SK-N-SH treated with all-trans-retinoic acid at 6 μM for 48 hours (cell line): Measurements from ENCODE around the gene PSPH.
"Not testable (repeated sequence)": the region's sequence is repeated elsewhere in the genome, so short reads cannot be mapped to it uniquely, and the experiment has no call there.

Source experiments
- ATAC-seq: fragments of 200-7000 bp; cut with Tn5 transposase; 3 replicates; pipeline ENCODE4 v1.9.1; 2020; ENCODE audit warnings: mild to moderate bottlenecking, moderate library complexity
- BACH2 ChIP-seq: fragments of 250-450 bp; sonication (Bioruptor Pico); IDR thresholded peaks from 2 replicates; pipeline ENCODE4 v1.9.0; 2021; ENCODE audit warnings: mild to moderate bottlenecking, borderline replicate concordance
- ESRRG ChIP-seq: fragments of 250-450 bp; sonication (Bioruptor Pico); IDR thresholded peaks from 2 replicates; pipeline ENCODE4 v1.6.1; 2021; ENCODE audit warnings: mild to moderate bottlenecking
- GLIS3 ChIP-seq: fragments of 250-450 bp; sonication (Bioruptor Pico); IDR thresholded peaks from 2 replicates; pipeline ENCODE4 v1.5.0; 2020; ENCODE audit warnings: mild to moderate bottlenecking, moderate library complexity
- ISL1 ChIP-seq: fragments of 250-450 bp; sonication (Bioruptor Pico); IDR thresholded peaks from 2 replicates; pipeline ENCODE4 v2.1.2; 2022; ENCODE audit warnings: mild to moderate bottlenecking, moderate library complexity
- OSR1 ChIP-seq: fragments of 250-450 bp; sonication (Bioruptor Pico); IDR thresholded peaks from 2 replicates; pipeline ENCODE4 v1.8.0; 2022; ENCODE audit warnings: moderate library complexity, mild to moderate bottlenecking, inconsistent platforms
- PATZ1 ChIP-seq: fragments of 250-450 bp; sonication (Bioruptor Pico); IDR thresholded peaks from 2 replicates; pipeline ENCODE4 v1.8.0; 2020; ENCODE audit warnings: mild to moderate bottlenecking, moderate library complexity, borderline replicate concordance
- POU6F1 ChIP-seq: fragments of 250-450 bp; sonication (Bioruptor Pico); IDR thresholded peaks from 2 replicates; pipeline ENCODE4 v1.8.0; 2021; ENCODE audit warnings: low read depth, mild to moderate bottlenecking, moderate library complexity, borderline replicate concordance
- RARB ChIP-seq: fragments of 250-450 bp; sonication (Bioruptor Pico); IDR thresholded peaks from 2 replicates; pipeline ENCODE4 v1.8.0; 2021; ENCODE audit warnings: mild to moderate bottlenecking, moderate library complexity
- SNAI2 ChIP-seq: fragments of 250-450 bp; sonication (Bioruptor Pico); IDR thresholded peaks from 2 replicates; pipeline ENCODE4 v1.5.0; 2020; ENCODE audit warnings: mild to moderate bottlenecking, moderate library complexity
- TCF4 ChIP-seq: fragments of 250-450 bp; sonication (Bioruptor Pico); IDR thresholded peaks from 2 replicates; pipeline ENCODE4 v1.8.0; 2021; ENCODE audit warnings: mild to moderate bottlenecking, moderate library complexity, borderline replicate concordance
- TOX ChIP-seq: fragments of 250-450 bp; sonication (Bioruptor Pico); IDR thresholded peaks from 2 replicates; pipeline ENCODE4 v1.8.0; 2021; ENCODE audit warnings: mild to moderate bottlenecking, moderate library complexity, borderline replicate concordance
- ZC3H10 ChIP-seq: fragments of 250-450 bp; sonication (Bioruptor Pico); IDR thresholded peaks from 2 replicates; pipeline ENCODE4 v1.5.1; 2021; ENCODE audit warnings: mild to moderate bottlenecking, moderate library complexity
- ZFP30 ChIP-seq: fragments of 450-650 bp; formaldehyde crosslinking; IDR thresholded peaks from 2 replicates; pipeline ENCODE4 v1.5.0; 2022; ENCODE audit warnings: mild to moderate bottlenecking, moderate library complexity
- ZNF565 ChIP-seq: fragments of 450-650 bp; formaldehyde crosslinking; conservative IDR thresholded peaks from 2 replicates; pipeline ENCODE4 v1.5.0; 2020; ENCODE audit warnings: low read depth, mild to moderate bottlenecking, moderate library complexity
- ZNF70 ChIP-seq: fragments of 450-650 bp; formaldehyde crosslinking; IDR thresholded peaks from 2 replicates; pipeline ENCODE4 v1.5.0; 2020; ENCODE audit warnings: mild to moderate bottlenecking, moderate library complexity
- TF ChIP-seq, protein P1 (sequence below): fragments of 250-450 bp; sonication (Bioruptor Pico); IDR thresholded peaks from 2 replicates; pipeline ENCODE4 v1.5.0; 2020; ENCODE audit warnings: mild to moderate bottlenecking, moderate library complexity
- TF ChIP-seq, protein P2 (sequence below): fragments of 250-450 bp; sonication (Bioruptor Pico); IDR thresholded peaks from 2 replicates; pipeline ENCODE4 v1.5.1; 2020; ENCODE audit warnings: low read depth, mild to moderate bottlenecking, moderate library complexity

Gene PSPH

DNA sequence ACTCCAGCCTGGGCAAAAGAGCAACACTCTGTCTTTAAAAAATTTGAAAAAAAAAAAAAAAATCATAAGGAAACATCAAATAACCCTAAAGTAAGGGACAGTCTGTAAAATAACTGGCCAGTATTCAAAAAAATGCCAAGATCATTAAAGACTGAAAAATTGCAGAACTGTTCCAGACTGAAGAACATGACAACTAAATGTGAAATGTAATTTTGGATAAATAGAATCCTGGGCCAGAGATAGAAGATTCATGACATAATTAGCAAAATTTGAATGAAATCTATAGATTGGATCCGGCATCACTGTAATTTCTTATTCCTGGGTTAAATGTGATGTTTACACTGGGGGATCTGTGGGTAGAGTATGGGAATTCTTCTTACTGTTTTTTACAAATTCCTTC is 3.0 kb downstream of the PSPH start:
- ATAC-seq, result no peak; the same call in 2 of the 3 replicates
- peak; percentile 81 for TF ChIP-seq RARB (CRISPR knock-in tag)
- TF ChIP-seq TCF4, result peak; percentile 76; the same call in 1 of the 2 replicates
- no peak for TF ChIP-seq ZNF565 (CRISPR knock-in tag)
- TF ChIP-seq TOX (CRISPR knock-in tag), result peak; percentile 90
- TF ChIP-seq, protein P1, sequence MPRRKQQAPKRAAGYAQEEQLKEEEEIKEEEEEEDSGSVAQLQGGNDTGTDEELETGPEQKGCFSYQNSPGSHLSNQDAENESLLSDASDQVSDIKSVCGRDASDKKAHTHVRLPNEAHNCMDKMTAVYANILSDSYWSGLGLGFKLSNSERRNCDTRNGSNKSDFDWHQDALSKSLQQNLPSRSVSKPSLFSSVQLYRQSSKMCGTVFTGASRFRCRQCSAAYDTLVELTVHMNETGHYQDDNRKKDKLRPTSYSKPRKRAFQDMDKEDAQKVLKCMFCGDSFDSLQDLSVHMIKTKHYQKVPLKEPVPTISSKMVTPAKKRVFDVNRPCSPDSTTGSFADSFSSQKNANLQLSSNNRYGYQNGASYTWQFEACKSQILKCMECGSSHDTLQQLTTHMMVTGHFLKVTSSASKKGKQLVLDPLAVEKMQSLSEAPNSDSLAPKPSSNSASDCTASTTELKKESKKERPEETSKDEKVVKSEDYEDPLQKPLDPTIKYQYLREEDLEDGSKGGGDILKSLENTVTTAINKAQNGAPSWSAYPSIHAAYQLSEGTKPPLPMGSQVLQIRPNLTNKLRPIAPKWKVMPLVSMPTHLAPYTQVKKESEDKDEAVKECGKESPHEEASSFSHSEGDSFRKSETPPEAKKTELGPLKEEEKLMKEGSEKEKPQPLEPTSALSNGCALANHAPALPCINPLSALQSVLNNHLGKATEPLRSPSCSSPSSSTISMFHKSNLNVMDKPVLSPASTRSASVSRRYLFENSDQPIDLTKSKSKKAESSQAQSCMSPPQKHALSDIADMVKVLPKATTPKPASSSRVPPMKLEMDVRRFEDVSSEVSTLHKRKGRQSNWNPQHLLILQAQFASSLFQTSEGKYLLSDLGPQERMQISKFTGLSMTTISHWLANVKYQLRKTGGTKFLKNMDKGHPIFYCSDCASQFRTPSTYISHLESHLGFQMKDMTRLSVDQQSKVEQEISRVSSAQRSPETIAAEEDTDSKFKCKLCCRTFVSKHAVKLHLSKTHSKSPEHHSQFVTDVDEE (CRISPR knock-in tag), result peak; percentile 82
- TF ChIP-seq, protein P2, sequence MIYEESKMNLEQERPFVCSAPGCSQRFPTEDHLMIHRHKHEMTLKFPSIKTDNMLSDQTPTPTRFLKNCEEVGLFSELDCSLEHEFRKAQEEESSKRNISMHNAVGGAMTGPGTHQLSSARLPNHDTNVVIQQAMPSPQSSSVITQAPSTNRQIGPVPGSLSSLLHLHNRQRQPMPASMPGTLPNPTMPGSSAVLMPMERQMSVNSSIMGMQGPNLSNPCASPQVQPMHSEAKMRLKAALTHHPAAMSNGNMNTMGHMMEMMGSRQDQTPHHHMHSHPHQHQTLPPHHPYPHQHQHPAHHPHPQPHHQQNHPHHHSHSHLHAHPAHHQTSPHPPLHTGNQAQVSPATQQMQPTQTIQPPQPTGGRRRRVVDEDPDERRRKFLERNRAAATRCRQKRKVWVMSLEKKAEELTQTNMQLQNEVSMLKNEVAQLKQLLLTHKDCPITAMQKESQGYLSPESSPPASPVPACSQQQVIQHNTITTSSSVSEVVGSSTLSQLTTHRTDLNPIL (CRISPR knock-in tag), result peak; percentile 41; the same call in 1 of the 2 replicates
- no peak for TF ChIP-seq ZFP30 (CRISPR knock-in tag)
- TF ChIP-seq GLIS3 (CRISPR knock-in tag), result no peak
- TF ChIP-seq PATZ1 (CRISPR knock-in tag), result peak; percentile 83
- TF ChIP-seq ISL1 (CRISPR knock-in tag), result peak; percentile 97
- 0 out of 2 replicates have a peak, but pooled peaks have one; percentile 19 for TF ChIP-seq ESRRG (CRISPR knock-in tag)
- peak; percentile 78; the same call in 1 of the 2 replicates for TF ChIP-seq ZC3H10 (CRISPR knock-in tag)

- peak; percentile 52 for TF ChIP-seq ISL1 (CRISPR knock-in tag)
- TF ChIP-seq, all 23 proteins: peak for 1; not testable (repeated sequence) for 22
- ATAC-seq, result not testable (repeated sequence)
Observed at GRCh38 chr7:56047446-56048116, 3.7 kb downstream of the PSPH start.

GRCh38 chr7:56046721-56047445 is 4.4 kb downstream of the PSPH start:
- ATAC-seq, result peak; percentile 56
- no peak for TF ChIP-seq ESRRG (CRISPR knock-in tag)
- TF ChIP-seq PATZ1 (CRISPR knock-in tag), result peak; percentile 94
- TF ChIP-seq ISL1 (CRISPR knock-in tag), result peak; percentile 99
- TF ChIP-seq OSR1 (CRISPR knock-in tag), result no peak
- TF ChIP-seq GLIS3 (CRISPR knock-in tag), result no peak
- TF ChIP-seq TCF4, result peak; percentile 77
- 0 out of 2 replicates have a peak, but pooled peaks have one; percentile 27 for TF ChIP-seq SNAI2 (CRISPR knock-in tag)
- no peak for TF ChIP-seq ZNF565 (CRISPR knock-in tag)
- no peak for TF ChIP-seq ZFP30 (CRISPR knock-in tag)
- no peak for TF ChIP-seq BACH2 (CRISPR knock-in tag)
- TF ChIP-seq, protein P1 (CRISPR knock-in tag), result no peak
- peak; percentile 86; the same call in 1 of the 2 replicates for TF ChIP-seq RARB (CRISPR knock-in tag)
- peak; percentile 87 for TF ChIP-seq ZC3H10 (CRISPR knock-in tag)
- no peak for TF ChIP-seq POU6F1
- peak; percentile 90; the same call in 1 of the 2 replicates for TF ChIP-seq TOX (CRISPR knock-in tag)
- TF ChIP-seq ZNF70 (CRISPR knock-in tag), result no peak

DNA sequence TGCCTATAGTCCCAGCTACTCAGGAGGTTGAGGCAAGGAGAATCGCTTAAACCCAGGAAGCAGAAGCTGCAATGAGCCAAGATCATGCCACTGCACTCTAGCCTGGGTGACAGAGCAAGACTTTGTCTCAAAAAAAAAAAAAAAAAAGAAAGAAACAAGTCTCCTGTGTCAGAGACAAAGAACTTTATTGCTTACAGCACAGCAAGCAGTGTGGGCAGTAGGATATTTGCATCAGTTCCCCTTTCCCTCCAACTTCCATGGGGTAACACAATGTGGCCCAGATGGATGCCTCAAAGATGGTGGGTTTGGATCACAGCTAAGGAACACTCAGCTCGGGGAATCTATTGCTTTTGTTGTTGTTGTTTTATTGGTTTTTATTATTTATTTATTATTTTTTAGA is 5.5 kb downstream of the PSPH start:
- ATAC-seq, result not testable (repeated sequence)
